ENCODE data around the gene ESPN. TPM values are rescaled to one million over a fixed set of nuclear protein-coding genes. Genes with fewer than 3 reads are reported as not detected.

The ESPN gene
- total and polyA plus RNA-seq, 10 of the 15 experiments (the other 5 are each of a cell fraction or from before 2014, with no cell fraction given): 0.18 to 0.71 (median 0.59) TPM; not detected in 7

DNA sequence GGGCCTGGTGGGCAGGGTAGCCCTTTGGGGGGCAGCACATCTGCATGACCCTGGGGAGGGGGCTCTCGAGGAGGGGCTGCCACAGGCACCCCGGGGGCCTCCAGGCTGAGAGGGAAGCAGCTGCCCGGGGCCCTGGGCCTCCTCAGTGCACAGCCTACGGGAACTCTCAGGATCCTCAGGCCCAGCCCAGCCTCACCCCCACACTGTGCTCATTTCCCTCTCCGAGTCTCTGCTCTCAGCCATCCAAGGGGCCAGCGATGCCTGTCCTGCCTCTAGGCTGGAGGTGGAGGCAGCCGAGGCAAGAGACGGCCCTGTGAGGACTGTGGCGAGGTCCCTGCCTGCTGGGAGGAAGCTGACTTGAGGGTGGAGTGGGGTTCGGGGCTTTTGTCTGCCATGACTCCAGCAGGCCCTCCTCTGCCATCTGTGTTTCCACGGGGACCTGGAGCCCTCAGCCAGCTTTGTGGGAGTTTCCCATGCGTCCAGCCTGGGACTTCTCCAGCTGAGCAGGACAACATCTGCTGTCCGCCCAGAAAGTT is 74.1 kb downstream of the ESPN start:
- Histone ChIP-seq H3K36me3 (ENCODE audit: control insufficient read depth in 2 of 2, insufficient read depth in 2 of 2, low read length in 1 of 2) (no peaks in the 10 kb centered on the region), H3K27me3 (replicated peaks in 1 of 2; ENCODE audit: control insufficient read depth in 2 of 2, insufficient read depth in 2 of 2, low read length in 1 of 2) (peaks cover 4 to 8% of the 10 kb centered on the region in 2 experiments), H4K20me1 (ENCODE audit: control insufficient read depth, insufficient read depth) (no peaks in the 10 kb centered on the region), H2AFZ (ENCODE audit: control insufficient read depth, low read depth, low read length) (no peak overlapping the region), H3K9ac (ENCODE audit: control insufficient read depth, insufficient read depth, low read length) (no peak overlapping the region), H3K79me2 (ENCODE audit: control insufficient read depth, insufficient read depth, low read length) (no peaks in the 10 kb centered on the region), H3K4me3 (no peak overlapping the region), H3K4me2 (ENCODE audit: control insufficient read depth, insufficient read depth) (no peak overlapping the region), H3K4me1 (ENCODE audit: control insufficient read depth, insufficient read depth, low read length) (no peaks in the 10 kb centered on the region), H3K27ac (ENCODE audit: control insufficient read depth, insufficient read depth) (no peak overlapping the region), H3K9me3 (replicated peaks; ENCODE audit: control insufficient read depth, insufficient read depth, low read length) (no peaks in the 10 kb centered on the region)
- SMC1A ChIA-PET (ENCODE audit: uncharacterized antibody, unreplicated experiment): no interaction called here
- BruUV-seq (replicated peaks): no TSS peak
- FAIRE-seq: no peak
- ATAC-seq: peak; percentile 22; the same call in 1 of the 3 replicates
- CTCF ChIA-PET: interaction anchor here (1.0 to 1.8 kb wide), 5 partner anchors 24 to 148 kb away, joined by 3 to 5 read pairs (median 4); no protein-coding TSS in a partner anchor
- intact Hi-C loops (cut with micrococcal nuclease; ENCODE audit: unreplicated experiment) (no loop called here), in situ Hi-C loops (cut with MboI) (loop anchor here (25.0 kb wide), 1 partner anchor 714 kb away; no protein-coding TSS in a partner anchor)
- RAD21 ChIA-PET (ENCODE audit: unreplicated experiment): no interaction called here
- WGBS (ENCODE audit: insufficient coverage, insufficient replicate concordance, low lambda C conversion rate, missing lambda C conversion rate): 42% methylated on average over 11 of the region's 13 CpGs
- TF ChIP-seq RFX5 (IDR thresholded peaks at IDR 0.05; ENCODE audit: low read depth, low read length) (no peak), MTA3 (IDR thresholded peaks at IDR 0.05; ENCODE audit: borderline replicate concordance, low read length) (no peak), MYB (IDR thresholded peaks at IDR 0.05; ENCODE audit: borderline replicate concordance, low read depth, low read length) (no peak), REST (IDR thresholded peaks at IDR 0.05; ENCODE audit: low read depth, low read length) (no peak)
- TF ChIP-seq, protein P1, sequence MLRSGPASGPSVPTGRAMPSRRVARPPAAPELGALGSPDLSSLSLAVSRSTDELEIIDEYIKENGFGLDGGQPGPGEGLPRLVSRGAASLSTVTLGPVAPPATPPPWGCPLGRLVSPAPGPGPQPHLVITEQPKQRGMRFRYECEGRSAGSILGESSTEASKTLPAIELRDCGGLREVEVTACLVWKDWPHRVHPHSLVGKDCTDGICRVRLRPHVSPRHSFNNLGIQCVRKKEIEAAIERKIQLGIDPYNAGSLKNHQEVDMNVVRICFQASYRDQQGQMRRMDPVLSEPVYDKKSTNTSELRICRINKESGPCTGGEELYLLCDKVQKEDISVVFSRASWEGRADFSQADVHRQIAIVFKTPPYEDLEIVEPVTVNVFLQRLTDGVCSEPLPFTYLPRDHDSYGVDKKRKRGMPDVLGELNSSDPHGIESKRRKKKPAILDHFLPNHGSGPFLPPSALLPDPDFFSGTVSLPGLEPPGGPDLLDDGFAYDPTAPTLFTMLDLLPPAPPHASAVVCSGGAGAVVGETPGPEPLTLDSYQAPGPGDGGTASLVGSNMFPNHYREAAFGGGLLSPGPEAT (IDR thresholded peaks at IDR 0.05; ENCODE audit: low read depth): no peak
- POLR2A ChIA-PET: no interaction called here
- DNase-seq (ENCODE audit: low read depth, low spot score): no peak

Data from GM12878 (cell line).